ENCODE measurements around the gene MUSK.

The MUSK gene

DNA sequence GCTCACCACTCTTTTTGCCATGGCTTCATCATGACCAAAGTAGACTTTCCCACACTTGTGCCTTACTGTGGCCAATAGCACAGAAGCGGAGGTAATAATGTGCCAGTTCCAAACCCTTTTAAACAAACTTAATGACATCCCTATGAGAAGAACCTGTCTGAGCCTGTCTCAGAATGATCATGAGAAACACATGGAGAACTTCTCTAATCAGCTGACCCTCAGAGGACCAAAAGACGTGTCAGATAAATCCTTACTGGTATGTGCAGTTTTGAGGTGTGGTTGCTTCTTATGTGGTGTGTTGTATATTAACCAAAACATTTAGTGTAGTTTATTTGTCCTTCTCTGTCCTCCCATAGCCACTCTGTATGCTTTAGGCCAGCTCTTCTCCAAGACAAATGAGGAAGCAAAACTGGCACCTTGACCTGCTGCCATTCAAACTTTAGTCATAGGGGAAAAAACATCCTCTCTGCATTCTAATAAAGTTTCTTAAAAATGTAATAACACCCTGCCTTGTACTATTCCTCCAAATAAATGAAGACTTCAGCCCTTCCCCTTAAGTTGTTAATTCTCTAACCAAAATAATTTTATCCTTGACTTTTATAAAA lies 168.9 kb downstream of the MUSK start:
- Histone ChIP-seq H3K4ac (ENCODE audit: low read depth in 1 of 2, low read length in 2 of 2) (peak overlapping the region in 1 of 2 experiments; percentile 61), H3K27me3 (ENCODE audit: control insufficient read depth in 1 of 2, insufficient read depth in 1 of 2, low read length in 2 of 2) (no peaks in the 10 kb centered on the region), H3K4me3 (ENCODE audit: insufficient read depth in 1 of 2, low read depth in 1 of 2, low read length in 2 of 2) (no peak overlapping the region), H3K27ac (ENCODE audit: low read length, poor library complexity, severe bottlenecking) (no peak overlapping the region), H3K79me1 (replicated peaks; ENCODE audit: low read length, poor library complexity, severe bottlenecking) (peaks cover 2% of the 10 kb centered on the region), H3K23ac (ENCODE audit: low read length in 2 of 2) (no peak overlapping the region), H2AFZ (ENCODE audit: low read depth, low read length) (no peak overlapping the region), H3K36me3 (ENCODE audit: control insufficient read depth in 1 of 2, insufficient read depth in 2 of 2, low read depth in 1 of 2, low read length in 2 of 2) (no peaks in the 10 kb centered on the region), H3K18ac (ENCODE audit: low read depth in 1 of 2, low read length in 2 of 2) (peak overlapping the region in 1 of 2 experiments; percentile 40), H2BK12ac (ENCODE audit: low read length in 2 of 2) (no peak overlapping the region), H3K9ac (ENCODE audit: low read length) (no peak overlapping the region), H3K4me2 (ENCODE audit: low read length, poor library complexity, severe bottlenecking) (no peak overlapping the region), H3K4me1 (ENCODE audit: control insufficient read depth, insufficient read depth, low read depth, low read length) (no peaks in the 10 kb centered on the region), H2BK5ac (ENCODE audit: low read depth, low read length, poor library complexity, severe bottlenecking) (no peak overlapping the region), H4K8ac (ENCODE audit: low read length) (no peak overlapping the region), H2BK120ac (ENCODE audit: low read depth, low read length) (no peak overlapping the region), H2AK5ac (ENCODE audit: low read length, severe bottlenecking) (peak overlapping the region; percentile 71), H3K9me3 (ENCODE audit: control insufficient read depth, low read length) (no peaks in the 10 kb centered on the region), H2BK15ac (ENCODE audit: low read depth, poor library complexity, severe bottlenecking) (no peak overlapping the region), H4K91ac (ENCODE audit: low read length) (no peak overlapping the region), H3K14ac (ENCODE audit: low read length in 2 of 2) (no peak overlapping the region)
- no peak for DNase-seq
- 100% methylated on average over 2 of the region's 2 CpGs for WGBS

DNA sequence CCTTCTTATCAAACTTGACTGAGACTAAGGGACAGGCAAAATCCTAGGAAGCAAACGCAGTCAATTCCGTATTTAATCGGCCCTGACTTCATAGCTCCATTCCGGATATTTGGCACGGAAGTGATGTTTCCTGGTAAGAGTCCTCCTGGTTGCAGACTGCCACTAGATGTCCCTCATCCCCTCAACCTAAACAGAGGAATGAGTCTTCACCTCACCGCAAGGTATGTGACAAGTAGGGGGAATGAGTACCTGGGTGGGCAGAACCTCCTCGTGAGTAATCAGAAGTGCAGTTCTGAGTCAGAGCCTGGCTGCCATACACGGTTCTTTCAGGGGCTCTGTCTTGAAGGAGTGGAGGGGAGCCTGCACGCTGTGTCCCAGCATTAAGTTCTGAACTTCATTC lies 173.6 kb downstream of the MUSK start:
- H3K14ac ChIP-seq (ENCODE audit: low read length in 2 of 2), result no peak overlapping the region
- no peak overlapping the region for H3K4me3 ChIP-seq (ENCODE audit: insufficient read depth in 1 of 2, low read depth in 1 of 2, low read length in 2 of 2)
- H3K27ac ChIP-seq (ENCODE audit: low read length, poor library complexity, severe bottlenecking), result no peak overlapping the region
- WGBS, result 82% methylated on average over 9 of the region's 9 CpGs
- no peaks in the 10 kb centered on the region for H3K36me3 ChIP-seq (ENCODE audit: control insufficient read depth in 1 of 2, insufficient read depth in 2 of 2, low read depth in 1 of 2, low read length in 2 of 2)
- peaks cover 1% of the 10 kb centered on the region for H3K4me1 ChIP-seq (ENCODE audit: control insufficient read depth, insufficient read depth, low read depth, low read length)
- H4K91ac ChIP-seq (ENCODE audit: low read length), result no peak overlapping the region
- H3K18ac ChIP-seq (ENCODE audit: low read depth in 1 of 2, low read length in 2 of 2), result peak overlapping the region in 1 of 2 experiments; percentile 5
- no peak overlapping the region for H2BK120ac ChIP-seq (ENCODE audit: low read depth, low read length)
- DNase-seq, result no peak
- no peak overlapping the region for H3K9ac ChIP-seq (ENCODE audit: low read length)
- no peak overlapping the region for H3K4ac ChIP-seq (ENCODE audit: low read depth in 1 of 2, low read length in 2 of 2)
- H3K79me1 ChIP-seq (replicated peaks; ENCODE audit: low read length, poor library complexity, severe bottlenecking), result peaks cover 2% of the 10 kb centered on the region
- no peak overlapping the region for H3K4me2 ChIP-seq (ENCODE audit: low read length, poor library complexity, severe bottlenecking)
- H2AK5ac ChIP-seq (ENCODE audit: low read length, severe bottlenecking), result peak overlapping the region; percentile 46
- no peak overlapping the region for H2BK15ac ChIP-seq (ENCODE audit: low read depth, poor library complexity, severe bottlenecking)
- H3K27me3 ChIP-seq (ENCODE audit: control insufficient read depth in 1 of 2, insufficient read depth in 1 of 2, low read length in 2 of 2), result no peaks in the 10 kb centered on the region
- H3K23ac ChIP-seq (ENCODE audit: low read length in 2 of 2), result no peak overlapping the region
- H2BK5ac ChIP-seq (ENCODE audit: low read depth, low read length, poor library complexity, severe bottlenecking), result no peak overlapping the region
- H2BK12ac ChIP-seq (ENCODE audit: low read length in 2 of 2), result no peak overlapping the region
- H3K9me3 ChIP-seq (ENCODE audit: control insufficient read depth, low read length), result no peaks in the 10 kb centered on the region
- H4K8ac ChIP-seq (ENCODE audit: low read length), result no peak overlapping the region
- no peak overlapping the region for H2AFZ ChIP-seq (ENCODE audit: low read depth, low read length)

DNA sequence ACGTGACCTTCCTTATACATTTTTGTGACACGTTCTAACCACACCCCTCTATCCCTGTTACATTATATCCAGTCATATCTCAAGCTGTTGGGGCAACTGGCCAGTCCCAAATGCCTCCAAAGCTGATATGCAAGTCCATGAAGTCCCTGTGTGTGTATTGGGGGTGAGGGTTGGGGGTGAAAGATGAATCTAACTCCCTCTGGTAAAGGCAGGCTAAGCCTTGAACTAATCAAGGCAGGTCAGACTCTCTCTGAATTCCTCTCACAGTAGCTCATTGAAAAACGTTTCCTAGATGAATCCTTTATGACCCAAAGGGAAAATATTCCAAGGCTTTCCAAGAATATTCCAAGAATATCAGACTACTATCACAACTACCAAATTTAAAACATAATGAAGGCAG lies 174.4 kb downstream of the MUSK start:
- 69% methylated on average over 2 of the region's 3 CpGs for WGBS
- Histone ChIP-seq H3K27me3 (ENCODE audit: control insufficient read depth in 1 of 2, insufficient read depth in 1 of 2, low read length in 2 of 2) (no peaks in the 10 kb centered on the region), H3K79me1 (replicated peaks; ENCODE audit: low read length, poor library complexity, severe bottlenecking) (peaks cover 2% of the 10 kb centered on the region), H3K9me3 (ENCODE audit: control insufficient read depth, low read length) (no peaks in the 10 kb centered on the region), H3K4me1 (ENCODE audit: control insufficient read depth, insufficient read depth, low read depth, low read length) (peaks cover 1% of the 10 kb centered on the region), H3K36me3 (ENCODE audit: control insufficient read depth in 1 of 2, insufficient read depth in 2 of 2, low read depth in 1 of 2, low read length in 2 of 2) (no peaks in the 10 kb centered on the region), H4K8ac (ENCODE audit: low read length) (no peak overlapping the region), H3K4me3 (ENCODE audit: insufficient read depth in 1 of 2, low read depth in 1 of 2, low read length in 2 of 2) (no peak overlapping the region), H4K91ac (ENCODE audit: low read length) (no peak overlapping the region), H3K9ac (ENCODE audit: low read length) (no peak overlapping the region), H2BK120ac (ENCODE audit: low read depth, low read length) (no peak overlapping the region), H3K23ac (ENCODE audit: low read length in 2 of 2) (no peak overlapping the region), H2BK15ac (ENCODE audit: low read depth, poor library complexity, severe bottlenecking) (peak overlapping the region; percentile 39), H3K14ac (ENCODE audit: low read length in 2 of 2) (peak overlapping the region in 1 of 2 experiments; percentile 79), H2AFZ (ENCODE audit: low read depth, low read length) (peak overlapping the region; percentile 4), H3K4ac (ENCODE audit: low read depth in 1 of 2, low read length in 2 of 2) (no peak overlapping the region), H3K4me2 (ENCODE audit: low read length, poor library complexity, severe bottlenecking) (no peak overlapping the region), H2BK5ac (ENCODE audit: low read depth, low read length, poor library complexity, severe bottlenecking) (no peak overlapping the region), H3K27ac (ENCODE audit: low read length, poor library complexity, severe bottlenecking) (no peak overlapping the region), H2AK5ac (ENCODE audit: low read length, severe bottlenecking) (no peak overlapping the region), H3K18ac (ENCODE audit: low read depth in 1 of 2, low read length in 2 of 2) (no peak overlapping the region), H2BK12ac (ENCODE audit: low read length in 2 of 2) (peak overlapping the region in 1 of 2 experiments; percentile 72)
- DNase-seq, result no peak

DNA sequence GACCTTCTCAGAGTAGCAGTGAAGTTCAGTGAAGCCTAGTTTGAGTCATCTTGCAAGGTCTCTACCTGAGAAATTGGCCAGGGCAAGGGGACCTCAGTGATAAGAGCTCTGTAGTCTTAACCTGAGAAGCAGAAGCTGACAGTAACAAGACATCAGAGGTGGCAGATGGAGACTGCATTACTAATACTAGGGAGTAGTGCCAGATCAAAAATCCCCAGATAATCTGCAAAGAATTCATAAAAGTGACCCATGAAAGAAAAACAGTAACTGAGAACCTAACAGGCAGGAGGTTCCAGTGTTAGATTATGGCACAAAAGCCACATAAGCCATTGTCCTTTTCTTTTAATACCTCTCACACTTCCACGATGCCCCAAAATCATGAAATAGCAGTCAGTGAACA lies 175.5 kb downstream of the MUSK start:
- Histone ChIP-seq H2BK15ac (ENCODE audit: low read depth, poor library complexity, severe bottlenecking) (no peak overlapping the region), H3K4me1 (ENCODE audit: control insufficient read depth, insufficient read depth, low read depth, low read length) (peaks cover 1% of the 10 kb centered on the region), H2BK5ac (ENCODE audit: low read depth, low read length, poor library complexity, severe bottlenecking) (no peak overlapping the region), H2AFZ (ENCODE audit: low read depth, low read length) (no peak overlapping the region), H3K9ac (ENCODE audit: low read length) (no peak overlapping the region), H3K4me2 (ENCODE audit: low read length, poor library complexity, severe bottlenecking) (no peak overlapping the region), H3K9me3 (ENCODE audit: control insufficient read depth, low read length) (no peaks in the 10 kb centered on the region), H3K14ac (ENCODE audit: low read length in 2 of 2) (no peak overlapping the region), H2BK12ac (ENCODE audit: low read length in 2 of 2) (no peak overlapping the region), H4K8ac (ENCODE audit: low read length) (no peak overlapping the region), H3K27me3 (ENCODE audit: control insufficient read depth in 1 of 2, insufficient read depth in 1 of 2, low read length in 2 of 2) (no peaks in the 10 kb centered on the region), H3K27ac (ENCODE audit: low read length, poor library complexity, severe bottlenecking) (no peak overlapping the region), H3K18ac (ENCODE audit: low read depth in 1 of 2, low read length in 2 of 2) (no peak overlapping the region), H4K91ac (ENCODE audit: low read length) (no peak overlapping the region), H2BK120ac (ENCODE audit: low read depth, low read length) (no peak overlapping the region), H3K79me1 (replicated peaks; ENCODE audit: low read length, poor library complexity, severe bottlenecking) (no peaks in the 10 kb centered on the region), H3K23ac (ENCODE audit: low read length in 2 of 2) (no peak overlapping the region), H3K36me3 (ENCODE audit: control insufficient read depth in 1 of 2, insufficient read depth in 2 of 2, low read depth in 1 of 2, low read length in 2 of 2) (no peaks in the 10 kb centered on the region), H2AK5ac (ENCODE audit: low read length, severe bottlenecking) (no peak overlapping the region), H3K4ac (ENCODE audit: low read depth in 1 of 2, low read length in 2 of 2) (no peak overlapping the region), H3K4me3 (ENCODE audit: insufficient read depth in 1 of 2, low read depth in 1 of 2, low read length in 2 of 2) (no peak overlapping the region)
- 100% methylated on average over 1 of the region's 1 CpG for whole genome bisulfite sequencing
- DNase-seq, result no peak

Measured in mesenchymal stem cell (in vitro differentiated cells and primary cell).